HepG2 (cell line): ENCODE data around the gene ZNF318. TPM values are rescaled to one million over a fixed set of nuclear protein-coding genes. Genes with fewer than 3 reads are reported as not detected.

Experiments
- AGO2 ChIP-seq: fragments of 200-400 bp; formaldehyde crosslinking; optimal IDR thresholded peaks from 2 replicates; pipeline ENCODE3; 2017; ENCODE audit warnings: mild to moderate bottlenecking, low read depth, low read length, moderate library complexity
- ATF7-NPFF ChIP-seq: sonication (generic); formaldehyde crosslinking; IDR thresholded peaks from 2 replicates; pipeline ENCODE4 v1.8.1; 2023; ENCODE audit warnings: mild to moderate bottlenecking, low read depth, missing genetic modification reagents, moderate library complexity
- FOXO1 ChIP-seq: sonication (generic); formaldehyde crosslinking; IDR thresholded peaks from 2 replicates; pipeline ENCODE4 v1.4.0; 2020; ENCODE audit warnings: missing genetic modification reagents
- HNRNPH1 ChIP-seq: fragments of 200-400 bp; formaldehyde crosslinking; optimal IDR thresholded peaks from 2 replicates; pipeline ENCODE3; 2017; ENCODE audit warnings: mild to moderate bottlenecking, low read depth, low read length
- KAT8 ChIP-seq: IDR thresholded peaks from 2 replicates; pipeline ENCODE4 v1.6.1; 2016; ENCODE audit warnings: missing genetic modification reagents, missing compliant biosample characterization
- KLF13 ChIP-seq: sonication (generic); formaldehyde crosslinking; IDR thresholded peaks from 2 replicates; pipeline ENCODE4 v1.4.0; 2020; ENCODE audit warnings: mild to moderate bottlenecking, missing genetic modification reagents
- KLF16 ChIP-seq, 2 experiments: sonication (generic) in 1 of 2; formaldehyde crosslinking in 1 of 2; IDR thresholded peaks; 2 replicates each; pipeline versions ENCODE4 v1.6.1 to v1.8.0; 2016 to 2023; ENCODE audit warnings: missing genetic modification reagents in 2 of 2, missing compliant biosample characterization in 1 of 2
- KLF6 ChIP-seq: IDR thresholded peaks from 2 replicates; pipeline ENCODE4 v1.8.0; 2016; ENCODE audit warnings: missing biosample characterization, missing genetic modification reagents
- MLX ChIP-seq: IDR thresholded peaks from 2 replicates; pipeline ENCODE4 v1.6.1; 2016
- MXD3 ChIP-seq: IDR thresholded peaks from 2 replicates; pipeline ENCODE4 v1.6.1; 2016; ENCODE audit warnings: mild to moderate bottlenecking, missing biosample characterization, missing genetic modification reagents
- NFATC3 ChIP-seq: sonication (generic); formaldehyde crosslinking; IDR thresholded peaks from 2 replicates; pipeline ENCODE4 v1.5.1; 2020; ENCODE audit warnings: mild to moderate bottlenecking, missing genetic modification reagents
- RBM22 ChIP-seq: fragments of 200-400 bp; formaldehyde crosslinking; optimal IDR thresholded peaks from 2 replicates; pipeline ENCODE3; 2017; ENCODE audit warnings: mild to moderate bottlenecking, low read length, moderate library complexity
- SMC3 ChIP-seq: IDR thresholded peaks from 2 replicates; pipeline ENCODE4 v1.6.1; 2011; ENCODE audit warnings: low read length, improper control_type of control experiment
- TEAD2 ChIP-seq: sonication (generic); formaldehyde crosslinking; IDR thresholded peaks from 2 replicates; pipeline ENCODE4 v1.9.0; 2021; ENCODE audit warnings: missing genetic modification reagents
- TGIF2 ChIP-seq: IDR thresholded peaks from 2 replicates; pipeline ENCODE4 v1.6.1; 2016; ENCODE audit warnings: control low read depth, missing compliant biosample characterization
- THAP11 ChIP-seq: IDR thresholded peaks from 2 replicates; pipeline ENCODE4 v1.6.1; 2016; ENCODE audit warnings: missing biosample characterization, missing genetic modification reagents
- ZBTB8A ChIP-seq: sonication (generic); formaldehyde crosslinking; IDR thresholded peaks from 2 replicates; pipeline ENCODE4 v1.4.0; 2020; ENCODE audit warnings: mild to moderate bottlenecking, low read depth, missing genetic modification reagents, borderline replicate concordance
- ZHX2 ChIP-seq, 2 experiments: sonication (generic) in 1 of 2; formaldehyde crosslinking in 1 of 2; IDR thresholded peaks; 2 replicates each; pipeline versions ENCODE4 v1.6.1 to v1.9.0; 2014 to 2022; ENCODE audit warnings: antibody characterized with exemption in 1 of 2, borderline replicate concordance in 1 of 2, inconsistent platforms in 1 of 2, low read depth in 1 of 2, missing genetic modification reagents in 1 of 2
- ZMAT3 ChIP-seq: sonication (generic); formaldehyde crosslinking; conservative IDR thresholded peaks from 2 replicates; pipeline ENCODE4 v1.7.0; 2021; ENCODE audit warnings: missing genetic modification reagents
- ZNF33A ChIP-seq: sonication (generic); formaldehyde crosslinking; IDR thresholded peaks from 2 replicates; pipeline ENCODE4 v1.5.1; 2020; ENCODE audit warnings: missing genetic modification reagents, mild to moderate bottlenecking, moderate library complexity, borderline replicate concordance
- ZNF382 ChIP-seq: sonication (generic); formaldehyde crosslinking; IDR thresholded peaks from 2 replicates; pipeline ENCODE4 v1.5.0; 2020; ENCODE audit warnings: missing genetic modification reagents, mild to moderate bottlenecking, borderline replicate concordance
- ZNF510 ChIP-seq: sonication (generic); formaldehyde crosslinking; IDR thresholded peaks from 2 replicates; pipeline ENCODE4 v1.4.0; 2020; ENCODE audit warnings: low read depth, mild to moderate bottlenecking, missing genetic modification reagents
- ZNF607 ChIP-seq: sonication (generic); formaldehyde crosslinking; IDR thresholded peaks from 2 replicates; pipeline ENCODE4 v1.5.1; 2020; ENCODE audit warnings: missing genetic modification reagents, mild to moderate bottlenecking, borderline replicate concordance
- ZNF616 ChIP-seq: sonication (generic); formaldehyde crosslinking; IDR thresholded peaks from 2 replicates; pipeline ENCODE4 v1.5.0; 2020; ENCODE audit warnings: low read depth, mild to moderate bottlenecking, missing genetic modification reagents
- polyA plus RNA-seq, 8 experiments: library from polyadenylated mRNA; depleted of rRNA in 3 of 8; stranded (reverse) in 7 of 8; unstranded in 1 of 8; fragments of >200 nt; fragmentation: Illumina TruSeq in 4 of 8; extraction: Trizol in 4 of 8; gene quantifications; 2 replicates each; pipeline versions ENCODE4 v1.2.1 to v1.2.3, GENCODE V29; 2011 to 2016; ENCODE audit warnings: low read depth in 4 of 8, missing spikeins in 1 of 8, mixed read lengths in 1 of 8; ENCODE audit not compliant: insufficient read depth in 1 of 8
- total RNA-seq, 5 experiments: library from RNA; depleted of rRNA; stranded (reverse); fragments of >200 nt; fragmentation: Illumina TruSeq; extraction: Trizol; gene quantifications; 2 replicates each; pipeline ENCODE4 v1.2.3, GENCODE V29; 2016; ENCODE audit warnings: low read depth in 1 of 5

Gene ZNF318
- total and polyA plus RNA-seq, 2 of the 13 experiments (the other 11 are each of a cell fraction or from before 2014, with no cell fraction given): 13.0 to 14.5 TPM

- TF ChIP-seq MXD3 (CRISPR knock-in tag) (no peak), RBM22 (no peak), ZHX2 (IDR thresholded peaks at IDR 0.05; ENCODE audit: low read depth) (no peak), ZHX2 (CRISPR knock-in tag; IDR thresholded peaks at IDR 0.05; ENCODE audit: borderline replicate concordance) (no peak), AGO2 (no peak), TEAD2 (CRISPR knock-in tag) (no peak), ATF7-NPFF (CRISPR knock-in tag) (no peak), ZNF607 (CRISPR knock-in tag) (no peak), KLF16 (CRISPR knock-in tag; IDR thresholded peaks at IDR 0.05) (0 out of 4 replicates have a peak, but pooled peaks of 1 of the 2 experiments have one; percentile 38), NFATC3 (CRISPR knock-in tag) (0 out of 2 replicates have a peak, but pooled peaks have one; percentile 52), SMC3 (peak; percentile 98), ZNF382 (CRISPR knock-in tag) (no peak), ZBTB8A (CRISPR knock-in tag) (no peak), KLF6 (CRISPR knock-in tag) (no peak), FOXO1 (CRISPR knock-in tag) (peak; percentile 53; the same call in 1 of the 2 replicates), THAP11 (CRISPR knock-in tag) (0 out of 2 replicates have a peak, but pooled peaks have one; percentile 37), MLX (CRISPR knock-in tag) (no peak), ZNF33A (CRISPR knock-in tag) (0 out of 2 replicates have a peak, but pooled peaks have one; percentile 28), ZMAT3 (CRISPR knock-in tag) (no peak), KAT8 (CRISPR knock-in tag) (peak; percentile 33; the same call in 1 of the 2 replicates), KLF13 (CRISPR knock-in tag) (no peak), TGIF2 (CRISPR knock-in tag) (no peak; the same call in 1 of the 2 replicates), ZNF510 (CRISPR knock-in tag) (no peak), ZNF616 (CRISPR knock-in tag) (no peak), HNRNPH1 (no peak)
Measured at GRCh38 chr6:43355862-43356590, 13.4 kb downstream of the ZNF318 start (continued).
